ENCODE measurements around the gene ZCWPW1. TPM values are rescaled to one million over a fixed set of nuclear protein-coding genes. Genes with fewer than 3 reads are reported as not detected.
A peak's percentile ranks its signal among the peaks of the same experiment; 100 is the strongest.

ZCWPW1 gene
- total and polyA plus RNA-seq, 2 of the 8 experiments (the other 6 are each of a cell fraction or from before 2014, with no cell fraction given) = 0.51 to 1.4 TPM

DNA sequence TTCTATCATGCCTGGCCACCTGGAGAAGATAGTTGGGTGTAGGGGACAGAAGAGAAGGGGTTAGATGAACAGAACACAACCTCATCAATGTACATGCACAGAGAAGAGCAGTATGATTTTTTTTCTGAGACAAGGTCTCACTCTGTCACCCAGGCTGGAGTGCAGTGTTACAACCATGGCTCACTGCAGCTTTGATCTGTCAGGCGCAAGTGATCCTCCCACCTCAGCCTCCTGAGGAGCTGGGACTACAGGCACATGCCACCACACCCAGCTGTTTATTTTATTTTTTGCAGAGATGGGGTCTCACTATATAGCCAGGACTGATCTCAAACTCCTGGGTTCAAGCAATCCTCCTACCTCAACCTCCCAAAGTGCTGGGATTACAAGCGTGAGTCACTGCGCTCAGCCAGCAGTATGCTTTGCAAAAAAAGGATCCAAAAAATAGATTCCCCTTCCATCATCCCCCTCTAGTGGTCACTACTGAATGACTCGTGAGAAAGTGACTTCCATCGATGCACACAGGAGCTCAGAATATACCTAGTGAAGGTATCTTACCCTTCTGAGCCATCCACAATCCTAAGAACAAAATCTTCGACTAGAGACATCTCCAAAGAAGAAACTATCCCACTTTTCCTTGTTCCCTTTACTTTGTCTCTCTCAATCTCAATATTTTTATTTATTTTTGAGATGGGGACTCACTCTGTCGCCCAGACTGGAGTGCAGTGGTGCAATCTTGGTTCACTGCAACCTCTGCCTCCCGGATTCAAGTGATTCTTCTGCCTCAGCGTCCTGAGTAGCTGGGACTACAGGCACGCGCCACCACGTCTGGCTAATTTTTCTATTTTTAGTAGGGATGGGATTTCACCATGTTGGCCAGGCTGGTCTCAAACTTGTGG lies 21.0 kb downstream of the ZCWPW1 start (continued):
- TF ChIP-seq CTCF (IDR thresholded peaks at IDR 0.05; ENCODE audit: control extremely low read depth in 1 of 3, insufficient read depth in 1 of 3, low read depth in 1 of 3, low read length in 3 of 3) (peak in 2 of 3 experiments; percentile 66 to 76; a peak in 3 of 4 replicates), KDM1A (IDR thresholded peaks at IDR 0.05; ENCODE audit: borderline replicate concordance, low read length) (no peak), TBP (IDR thresholded peaks at IDR 0.05; ENCODE audit: low read depth, low read length) (no peak), NRF1 (IDR thresholded peaks at IDR 0.05; ENCODE audit: low read depth, low read length) (no peak), POLR2A (IDR thresholded peaks at IDR 0.05; ENCODE audit: control extremely low read depth in 1 of 2, low read depth in 2 of 2, low read length in 2 of 2) (no peak), POLR2AphosphoS5 (IDR thresholded peaks at IDR 0.05; ENCODE audit: low read depth, low read length) (no peak), JUN (IDR thresholded peaks at IDR 0.05; ENCODE audit: low read depth, low read length) (no peak), JUND (IDR thresholded peaks at IDR 0.05; ENCODE audit: low read length) (peak; percentile 42; the same call in 1 of the 2 replicates), EP300 (IDR thresholded peaks at IDR 0.05; ENCODE audit: borderline replicate concordance in 1 of 2, low read depth in 2 of 2, low read length in 2 of 2) (no peak), BRCA1 (IDR thresholded peaks at IDR 0.05; ENCODE audit: low read depth, low read length) (no peak), CBX5 (IDR thresholded peaks at IDR 0.05; ENCODE audit: low read depth, low read length) (no peak), BACH1 (IDR thresholded peaks at IDR 0.05; ENCODE audit: low read length) (no peak), SAP30 (IDR thresholded peaks at IDR 0.05; ENCODE audit: insufficient read depth, insufficient replicate concordance, low read length) (no peak), RAD21 (IDR thresholded peaks at IDR 0.05 in 1 of 2, conservative IDR thresholded peaks at IDR 0.05 in 1 of 2; ENCODE audit: low read depth in 2 of 2, low read length in 2 of 2) (peak; percentile 74 to 78), EGR1 (IDR thresholded peaks at IDR 0.05; ENCODE audit: borderline replicate concordance, low read depth, low read length) (no peak), MAFK (IDR thresholded peaks at IDR 0.05; ENCODE audit: low read depth, low read length) (no peak), USF2 (IDR thresholded peaks at IDR 0.05; ENCODE audit: low read length) (no peak)
